Activated CD4-positive, CD25-positive, alpha-beta regulatory T cell treated with anti-CD3 and anti-CD28 coated beads, Interleukin-2, amount 50 U/mL, for 72 hours (primary cell): ENCODE results near the gene DAND5.
A peak's percentile ranks its signal among the peaks of the same experiment; 100 is the strongest.

Source experiments
- DNase-seq: peaks from one replicate; pipeline ENCODE4 v3.0.0; 2021

DAND5 gene, protein sequence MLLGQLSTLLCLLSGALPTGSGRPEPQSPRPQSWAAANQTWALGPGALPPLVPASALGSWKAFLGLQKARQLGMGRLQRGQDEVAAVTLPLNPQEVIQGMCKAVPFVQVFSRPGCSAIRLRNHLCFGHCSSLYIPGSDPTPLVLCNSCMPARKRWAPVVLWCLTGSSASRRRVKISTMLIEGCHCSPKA

DNA sequence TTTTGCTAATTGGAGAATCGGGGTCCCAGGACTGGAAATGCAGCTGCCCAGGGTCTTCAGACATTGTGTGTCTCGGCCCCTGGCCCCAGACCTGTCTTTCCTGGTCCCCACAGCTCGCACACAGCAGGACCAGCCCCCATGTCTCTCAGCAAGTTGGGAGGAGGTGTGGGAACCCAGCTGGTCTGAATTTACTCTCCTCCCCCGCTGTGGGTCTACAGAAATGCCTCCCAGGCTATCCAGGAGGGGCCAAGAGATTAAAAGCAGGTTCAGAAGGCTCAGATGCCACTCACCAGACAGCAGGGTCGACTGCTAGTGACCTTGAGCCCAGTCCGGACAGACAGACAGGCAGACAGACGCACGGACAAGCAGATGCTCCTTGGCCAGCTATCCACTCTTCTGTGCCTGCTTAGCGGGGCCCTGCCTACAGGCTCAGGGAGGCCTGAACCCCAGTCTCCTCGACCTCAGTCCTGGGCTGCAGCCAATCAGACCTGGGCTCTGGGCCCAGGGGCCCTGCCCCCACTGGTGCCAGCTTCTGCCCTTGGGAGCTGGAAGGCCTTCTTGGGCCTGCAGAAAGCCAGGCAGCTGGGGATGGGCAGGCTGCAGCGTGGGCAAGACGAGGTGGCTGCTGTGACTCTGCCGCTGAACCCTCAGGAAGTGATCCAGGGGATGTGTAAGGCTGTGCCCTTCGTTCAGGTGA, at the start of gene DAND5:
Gene DAND5 (plus strand): TSS at position 285 of the 697 bp plus-strand sequence. CDS start 85 bp downstream, at position 370.
- no peak for DNase-seq

- DNase-seq: no peak
Measured at GRCh38 chr19:12921047-12921446, 48.3 kb upstream of the DAND5 start.

GRCh38 chr19:12922959-12923358, 46.4 kb upstream of the DAND5 start:
- no peak for DNase-seq

DNA sequence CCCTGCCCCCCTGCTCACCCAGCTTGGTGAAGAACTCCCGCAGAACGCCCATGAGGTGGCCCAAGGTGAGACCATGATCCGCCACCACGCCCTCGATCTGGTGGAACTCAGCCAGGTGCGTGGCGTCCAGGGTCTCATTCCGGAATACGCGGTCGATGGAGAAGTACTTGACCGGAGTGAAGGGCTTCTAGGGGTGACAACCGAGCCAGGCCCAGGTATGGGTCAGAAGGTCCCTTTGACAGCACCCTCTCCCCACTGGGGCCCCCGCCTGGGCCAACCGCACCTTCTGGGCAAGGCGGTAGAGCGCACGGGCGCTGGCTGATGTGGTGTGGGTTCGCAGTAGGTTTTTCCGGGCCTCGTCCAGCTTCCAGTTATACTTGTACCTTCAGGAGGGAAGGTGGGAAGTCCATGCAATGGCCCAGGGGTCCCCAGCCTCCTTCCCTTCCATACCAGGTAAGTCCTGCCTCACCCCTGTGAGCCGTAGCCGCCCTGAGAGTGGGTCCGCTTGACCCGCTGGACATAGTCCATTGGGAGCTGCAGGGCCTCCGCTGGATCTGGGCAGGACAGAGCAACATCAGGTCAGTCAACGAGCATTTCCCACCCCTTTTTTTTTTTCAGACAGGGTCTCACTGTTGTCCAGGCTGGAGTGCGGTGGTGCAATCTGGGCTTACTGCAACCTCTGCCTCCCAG, 44.6 kb upstream of the DAND5 start:
- no peak for DNase-seq

- DNase-seq: no peak
Measured at GRCh38 chr19:12930002-12930645, 39.3 kb upstream of the DAND5 start.

DNA sequence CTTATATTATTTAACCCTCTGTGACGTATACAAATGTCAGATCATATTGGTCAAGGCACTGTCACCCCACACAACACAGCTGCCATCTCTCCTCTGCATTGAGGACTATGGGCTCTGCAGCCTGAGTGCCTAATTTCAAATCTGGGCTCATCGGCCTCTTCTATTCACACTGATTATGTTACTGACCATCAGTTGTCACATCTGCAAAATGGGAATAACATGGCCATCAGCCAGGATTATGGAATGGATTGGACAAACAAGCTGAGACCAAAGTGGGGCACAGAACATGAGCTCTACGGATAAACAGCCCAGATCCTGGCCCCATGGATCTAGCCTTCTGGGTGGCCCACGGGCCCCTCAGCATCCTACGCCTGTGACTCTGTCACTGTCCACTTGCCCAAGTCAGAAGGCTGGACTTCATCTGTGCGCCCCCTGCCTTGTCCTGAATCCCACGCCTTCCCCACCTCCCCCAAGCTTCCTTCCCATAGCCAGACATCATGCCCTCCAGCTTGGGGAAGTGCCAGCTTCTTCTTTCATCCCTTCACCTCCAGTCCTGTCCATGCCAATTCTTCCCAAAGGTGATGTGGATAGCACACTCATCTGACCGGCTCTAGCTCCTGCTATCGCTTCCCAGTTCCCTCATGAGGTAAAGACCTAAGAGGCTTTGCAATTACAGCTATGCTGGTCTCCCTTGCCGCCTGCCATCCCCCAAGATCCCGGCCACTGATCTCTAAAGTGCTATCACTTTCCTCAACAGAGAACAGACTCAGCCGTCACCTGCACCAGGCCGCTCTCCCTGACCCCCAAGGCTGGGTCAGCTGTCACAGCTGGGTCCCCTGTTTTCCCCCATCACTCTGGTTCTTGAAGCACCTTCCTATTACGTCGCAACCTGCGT, 36.7 kb upstream of the DAND5 start:
- DNase-seq: no peak

GRCh38 chr19:12933287-12934072, 35.9 kb upstream of the DAND5 start, which contains the start of gene FARSA:
FARSA (minus strand) TSS chr19:12933711; CDS start chr19:12933696, 15 bp downstream.
- DNase-seq: peak; percentile 84

- DNase-seq: no peak
Measured at GRCh38 chr19:12935071-12935470, 34.3 kb upstream of the DAND5 start.

- no peak for DNase-seq
Measured at GRCh38 chr19:12936582-12936981, 32.8 kb upstream of the DAND5 start.

GRCh38 chr19:12937093-12937926, 32.1 kb upstream of the DAND5 start:
- no peak for DNase-seq

- DNase-seq: peak; percentile 98
Measured at GRCh38 chr19:12937927-12938778, 31.2 kb upstream of the DAND5 start, which contains the start of gene CALR. CALR (plus strand) TSS chr19:12938609; CDS start chr19:12938680, 71 bp downstream.

DNA sequence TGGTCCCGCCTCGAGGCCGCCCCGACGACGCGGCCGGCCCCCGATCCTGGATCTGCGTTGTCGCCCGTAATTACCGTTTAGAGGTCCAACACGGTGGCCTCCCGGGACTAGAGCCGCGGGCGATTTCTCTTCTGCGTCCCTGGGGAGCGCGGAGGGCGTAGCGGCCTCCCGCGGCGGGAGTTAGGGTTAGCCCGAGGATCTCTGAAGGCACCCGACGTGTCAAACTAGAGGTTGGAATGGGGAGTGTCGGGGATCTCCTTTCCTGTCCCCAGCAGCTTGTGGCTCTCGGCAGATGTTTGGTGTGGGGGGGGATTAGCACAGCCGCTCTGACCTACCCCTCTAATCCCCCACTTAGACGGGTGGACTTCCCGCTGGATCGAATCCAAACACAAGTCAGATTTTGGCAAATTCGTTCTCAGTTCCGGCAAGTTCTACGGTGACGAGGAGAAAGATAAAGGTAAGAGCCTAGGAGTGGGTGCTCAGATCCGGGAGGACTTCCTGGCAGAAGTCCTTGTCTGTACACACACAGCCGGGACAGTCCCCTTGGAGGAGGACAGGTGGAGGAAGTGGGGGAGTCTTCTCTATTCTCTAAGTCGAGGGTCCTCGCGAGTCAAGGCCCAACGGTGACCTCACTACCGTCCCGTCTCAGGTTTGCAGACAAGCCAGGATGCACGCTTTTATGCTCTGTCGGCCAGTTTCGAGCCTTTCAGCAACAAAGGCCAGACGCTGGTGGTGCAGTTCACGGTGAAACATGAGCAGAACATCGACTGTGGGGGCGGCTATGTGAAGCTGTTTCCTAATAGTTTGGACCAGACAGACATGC, 30.4 kb upstream of the DAND5 start:
- no peak for DNase-seq

GRCh38 chr19:12939975-12940423, 29.4 kb upstream of the DAND5 start:
- DNase-seq: no peak

GRCh38 chr19:12940897-12941296, 28.5 kb upstream of the DAND5 start:
- no peak for DNase-seq

DNA sequence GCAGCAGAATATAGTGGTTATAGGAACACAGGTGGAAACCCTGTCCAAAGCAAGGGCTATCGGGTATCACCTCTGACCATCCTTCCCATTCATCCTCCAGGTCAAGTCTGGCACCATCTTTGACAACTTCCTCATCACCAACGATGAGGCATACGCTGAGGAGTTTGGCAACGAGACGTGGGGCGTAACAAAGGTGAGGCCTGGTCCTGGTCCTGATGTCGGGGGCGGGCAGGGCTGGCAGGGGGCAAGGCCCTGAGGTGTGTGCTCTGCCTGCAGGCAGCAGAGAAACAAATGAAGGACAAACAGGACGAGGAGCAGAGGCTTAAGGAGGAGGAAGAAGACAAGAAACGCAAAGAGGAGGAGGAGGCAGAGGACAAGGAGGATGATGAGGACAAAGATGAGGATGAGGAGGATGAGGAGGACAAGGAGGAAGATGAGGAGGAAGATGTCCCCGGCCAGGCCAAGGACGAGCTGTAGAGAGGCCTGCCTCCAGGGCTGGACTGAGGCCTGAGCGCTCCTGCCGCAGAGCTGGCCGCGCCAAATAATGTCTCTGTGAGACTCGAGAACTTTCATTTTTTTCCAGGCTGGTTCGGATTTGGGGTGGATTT, 25.8 kb upstream of the DAND5 start:
- DNase-seq: no peak

GRCh38 chr19:12944104-12944674, 25.2 kb upstream of the DAND5 start:
- no peak for DNase-seq

DNA sequence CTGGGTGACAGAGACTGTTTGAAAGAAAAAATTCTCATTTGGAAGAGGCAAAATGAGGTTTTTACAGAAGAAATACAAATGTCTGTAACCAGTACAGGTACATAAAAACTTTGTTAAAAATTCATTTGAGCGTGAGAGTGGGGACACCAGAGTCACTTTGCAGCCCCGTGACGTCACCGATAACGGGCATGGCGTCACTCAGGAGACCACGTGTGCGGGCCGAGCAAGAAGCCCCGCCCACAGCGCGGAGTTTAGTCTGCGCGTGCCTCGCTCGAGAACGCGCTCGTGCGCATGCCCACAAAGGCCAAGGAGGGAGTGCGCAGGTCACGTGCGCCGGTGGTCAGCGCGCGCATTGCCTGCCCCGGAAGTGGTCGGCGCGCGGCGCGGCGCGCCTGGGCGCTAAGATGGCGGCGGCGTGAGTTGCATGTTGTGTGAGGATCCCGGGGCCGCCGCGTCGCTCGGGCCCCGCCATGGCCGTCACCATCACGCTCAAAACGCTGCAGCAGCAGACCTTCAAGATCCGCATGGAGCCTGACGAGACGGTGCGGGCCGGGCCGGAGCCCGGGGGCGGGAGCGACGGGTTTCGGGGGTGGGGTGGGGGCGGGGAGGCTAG, 23.8 kb upstream of the DAND5 start, which contains the start of gene RAD23A:
Gene RAD23A (plus strand): TSS at position 384 of the 613 bp plus-strand sequence. CDS start 87 bp downstream, at position 471.
- peak; percentile 99 for DNase-seq
